ENCODE results near the gene MED16.

DNA sequence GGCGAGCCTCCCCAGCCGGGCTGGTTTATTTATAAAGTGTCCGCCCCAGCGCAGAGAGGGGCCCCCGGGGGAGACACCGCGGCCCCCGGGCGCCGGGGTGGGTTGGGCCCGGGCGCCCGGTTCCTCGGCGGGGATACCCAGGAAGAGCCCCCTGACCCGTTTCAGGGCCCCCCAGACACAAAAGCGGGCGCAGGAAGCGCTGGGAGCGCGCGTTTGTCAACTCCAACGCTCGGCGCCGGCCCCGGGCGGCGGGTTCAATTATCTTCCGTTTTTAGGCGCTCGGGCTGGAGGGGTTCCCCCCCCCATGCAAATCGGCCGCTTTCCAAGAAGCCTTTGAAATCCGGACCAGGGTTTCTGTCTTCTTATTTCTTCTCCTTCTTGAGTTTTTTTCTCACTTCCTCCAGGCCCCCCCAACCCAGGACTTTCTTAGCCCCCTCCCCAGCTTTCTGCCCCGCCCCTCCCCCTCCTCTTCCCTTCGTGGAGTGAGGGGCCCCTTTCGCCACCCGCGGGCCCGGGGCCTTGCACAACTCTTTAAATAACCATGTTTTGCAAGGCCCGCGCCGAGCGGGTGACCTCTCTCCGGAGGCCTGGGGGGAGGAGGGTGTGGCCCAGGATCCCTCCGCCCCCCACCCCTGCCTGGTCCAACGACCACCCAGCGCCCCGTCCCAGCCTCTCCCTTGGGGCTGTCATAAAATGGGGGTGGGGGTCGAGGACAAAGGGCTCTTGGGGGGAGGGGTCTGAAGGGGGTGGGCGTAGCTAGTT, 33.8 kb upstream of the MED16 start:
- TF ChIP-seq, protein P1, sequence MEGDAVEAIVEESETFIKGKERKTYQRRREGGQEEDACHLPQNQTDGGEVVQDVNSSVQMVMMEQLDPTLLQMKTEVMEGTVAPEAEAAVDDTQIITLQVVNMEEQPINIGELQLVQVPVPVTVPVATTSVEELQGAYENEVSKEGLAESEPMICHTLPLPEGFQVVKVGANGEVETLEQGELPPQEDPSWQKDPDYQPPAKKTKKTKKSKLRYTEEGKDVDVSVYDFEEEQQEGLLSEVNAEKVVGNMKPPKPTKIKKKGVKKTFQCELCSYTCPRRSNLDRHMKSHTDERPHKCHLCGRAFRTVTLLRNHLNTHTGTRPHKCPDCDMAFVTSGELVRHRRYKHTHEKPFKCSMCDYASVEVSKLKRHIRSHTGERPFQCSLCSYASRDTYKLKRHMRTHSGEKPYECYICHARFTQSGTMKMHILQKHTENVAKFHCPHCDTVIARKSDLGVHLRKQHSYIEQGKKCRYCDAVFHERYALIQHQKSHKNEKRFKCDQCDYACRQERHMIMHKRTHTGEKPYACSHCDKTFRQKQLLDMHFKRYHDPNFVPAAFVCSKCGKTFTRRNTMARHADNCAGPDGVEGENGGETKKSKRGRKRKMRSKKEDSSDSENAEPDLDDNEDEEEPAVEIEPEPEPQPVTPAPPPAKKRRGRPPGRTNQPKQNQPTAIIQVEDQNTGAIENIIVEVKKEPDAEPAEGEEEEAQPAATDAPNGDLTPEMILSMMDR (IDR thresholded peaks at IDR 0.05; ENCODE audit: low read depth, low read length), result no peak
- TF ChIP-seq, protein P2, sequence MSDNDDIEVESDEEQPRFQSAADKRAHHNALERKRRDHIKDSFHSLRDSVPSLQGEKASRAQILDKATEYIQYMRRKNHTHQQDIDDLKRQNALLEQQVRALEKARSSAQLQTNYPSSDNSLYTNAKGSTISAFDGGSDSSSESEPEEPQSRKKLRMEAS (IDR thresholded peaks at IDR 0.05; ENCODE audit: low read depth, low read length), result no peak
- TF ChIP-seq POLR2A (IDR thresholded peaks at IDR 0.05; ENCODE audit: extremely low read depth, insufficient read length), result no peak

Measured in NB4 (cell line).